Right renal cortex interstitium (tissue), 3 donors: ENCODE results near the gene FLOT1. TPM values are rescaled to one million over a fixed set of nuclear protein-coding genes. Genes with fewer than 3 reads are reported as not detected.

Source experiments
- DNase-seq, 3 donors: peaks; one replicate each; pipeline ENCODE4 v3.0.0-alpha.2; 2013; ENCODE audit warnings: low read depth in 3 of 3, low spot score in 2 of 3
- polyA plus RNA-seq, 3 donors: library from polyadenylated mRNA; unstranded; fragments of 120-200 nt; gene quantifications; one replicate each; pipeline ENCODE4 v1.2.1, GENCODE V29; 2013; ENCODE audit not compliant: insufficient read length in 3 of 3

The FLOT1 gene
- polyA plus RNA-seq, 3 donors: 134 to 154 (median 141) TPM

GRCh38 chr6:30705620-30706019, 36.9 kb downstream of the FLOT1 start:
- no peak for DNase-seq

GRCh38 chr6:30703821-30704220, 38.7 kb downstream of the FLOT1 start:
- no peak for DNase-seq

- DNase-seq: no peak
Measured at GRCh38 chr6:30703011-30703410, 39.5 kb downstream of the FLOT1 start.

GRCh38 chr6:30700340-30700739, 42.1 kb downstream of the FLOT1 start:
- DNase-seq: no peak

GRCh38 chr6:30696432-30696831, 46.1 kb downstream of the FLOT1 start:
- DNase-seq: no peak

GRCh38 chr6:30691208-30691847, 51.2 kb downstream of the FLOT1 start:
- no peak for DNase-seq

GRCh38 chr6:30690403-30691207, 51.9 kb downstream of the FLOT1 start, which contains the start of gene NRM:
NRM (minus strand) TSS chr6:30690984; CDS start chr6:30690974, 10 bp downstream.
- DNase-seq: peak; percentile 80 to 84 (median 82)

- no peak for DNase-seq
Measured at GRCh38 chr6:30689985-30690384, 52.5 kb downstream of the FLOT1 start.

- no peak for DNase-seq
Measured at GRCh38 chr6:30689022-30689865, 53.2 kb downstream of the FLOT1 start.

- DNase-seq: no peak
Measured at GRCh38 chr6:30688569-30688968, 53.9 kb downstream of the FLOT1 start.

GRCh38 chr6:30687659-30688431, 54.6 kb downstream of the FLOT1 start:
- DNase-seq: no peak

- DNase-seq: peak; percentile 65 to 80 (median 79)
Measured at GRCh38 chr6:30686908-30687658, 55.4 kb downstream of the FLOT1 start.

GRCh38 chr6:30686009-30686907, 56.2 kb downstream of the FLOT1 start, which contains the start of gene PPP1R18:
PPP1R18 (minus strand) TSS chr6:30686645; CDS start chr6:30686018, 627 bp downstream.
- no peak for DNase-seq

GRCh38 chr6:30685157-30686008, 57.1 kb downstream of the FLOT1 start:
- no peak for DNase-seq

GRCh38 chr6:30684386-30685156, 57.9 kb downstream of the FLOT1 start:
- no peak for DNase-seq

GRCh38 chr6:30683980-30684338, 58.5 kb downstream of the FLOT1 start:
- no peak for DNase-seq
